ENCODE data around the gene HS3ST4. TPM values are rescaled to one million over a fixed set of nuclear protein-coding genes. Genes with fewer than 3 reads are reported as not detected.

Gene HS3ST4
- total and polyA plus RNA-seq, 2 of the 4 experiments (the other 2 are of a cell fraction): not detected

DNA sequence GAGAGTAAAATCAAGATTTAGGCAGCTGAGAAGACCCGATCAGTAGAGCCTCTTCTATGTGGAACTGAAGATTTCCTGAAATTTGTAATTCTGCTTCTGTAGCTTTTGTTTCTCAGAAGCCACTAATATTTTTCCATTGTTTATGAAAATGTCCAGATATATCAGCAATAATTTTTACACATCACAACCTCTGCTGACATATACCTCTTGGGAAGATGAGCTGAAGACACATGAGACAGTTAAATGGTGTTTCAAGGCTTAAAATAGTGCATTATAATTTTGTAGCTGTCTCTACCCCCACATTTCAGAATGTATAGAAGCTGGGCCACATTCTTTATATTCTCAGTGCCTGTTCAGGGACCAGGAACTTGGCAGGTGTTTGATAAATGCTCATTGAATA lies 320.6 kb downstream of the HS3ST4 start:
- ChIA-PET CTCF (no interaction called here), POLR2A (ENCODE audit: unreplicated experiment) (no interaction called here)
- no peak overlapping the region for H2BK15ac ChIP-seq (ENCODE audit: low read depth, low read length)
- H4K8ac ChIP-seq (ENCODE audit: low read depth in 2 of 2, low read length in 2 of 2): no peak overlapping the region
- no peak overlapping the region for H3K14ac ChIP-seq (replicated peaks; ENCODE audit: low read depth, low read length)
- no peak overlapping the region for H3K4me2 ChIP-seq (ENCODE audit: low read depth, low read length)
- H3K18ac ChIP-seq (ENCODE audit: low read depth, low read length): no peak overlapping the region
- H2AK5ac ChIP-seq (ENCODE audit: low read depth, low read length): no peak overlapping the region
- DNase-seq (no peak), ATAC-seq (ENCODE audit: low read depth) (no peak)
- H2BK120ac ChIP-seq (ENCODE audit: low read depth, low read length): no peak overlapping the region
- H2AK9ac ChIP-seq (replicated peaks; ENCODE audit: low read depth, low read length, poor library complexity): no peak overlapping the region
- no peak overlapping the region for H3K23ac ChIP-seq (ENCODE audit: low read depth, low read length)
- no peak overlapping the region for H2BK5ac ChIP-seq (ENCODE audit: low read depth, low read length, poor library complexity, severe bottlenecking)
- H3K9ac ChIP-seq (ENCODE audit: low read depth, low read length): no peak overlapping the region
- peaks cover 8% of the 10 kb centered on the region for H3K9me3 ChIP-seq (ENCODE audit: control insufficient read depth, insufficient read depth, low read length)
- no peaks in the 10 kb centered on the region for H3K4me1 ChIP-seq (ENCODE audit: control insufficient read depth, insufficient read depth, low read length)
- H3K4ac ChIP-seq (ENCODE audit: low read depth, low read length): no peak overlapping the region
- in situ Hi-C loops (cut with MboI; ENCODE audit: low sequenced_read_pairs) (no loop called here), dilution Hi-C loops (cut with HindIII; ENCODE audit: low sequenced_read_pairs, unreplicated experiment) (no loop called here), intact Hi-C loops (cut with micrococcal nuclease) (no loop called here)
- no peaks in the 10 kb centered on the region for H3K27me3 ChIP-seq (ENCODE audit: control insufficient read depth, insufficient read depth, low read length)
- H3K27ac ChIP-seq (ENCODE audit: insufficient read depth, low read length): no peak overlapping the region
- no peak overlapping the region for H4K5ac ChIP-seq (ENCODE audit: low read depth, low read length)
- no peaks in the 10 kb centered on the region for H3K79me1 ChIP-seq (ENCODE audit: low read depth in 1 of 2, low read length in 2 of 2)
- no peak overlapping the region for H2BK20ac ChIP-seq (ENCODE audit: low read depth, low read length)
- whole genome bisulfite sequencing, 2 experiments (ENCODE audit: extremely low coverage in 2 of 2, insufficient read length in 1 of 2): no CpG with 5 or more reads among the region's 1 CpG
- BruUV-seq (replicated peaks): no TSS peak
- no peak overlapping the region for H4K91ac ChIP-seq (ENCODE audit: insufficient read depth, low read depth, low read length)
- H3K9me1 ChIP-seq (ENCODE audit: insufficient read depth, low read length): no peaks in the 10 kb centered on the region
- TF ChIP-seq RCOR1 (IDR thresholded peaks at IDR 0.05; ENCODE audit: insufficient replicate concordance, low read length) (no peak), MAZ (IDR thresholded peaks at IDR 0.05; ENCODE audit: borderline replicate concordance, low read depth, low read length) (no peak), MAFK (IDR thresholded peaks at IDR 0.05; ENCODE audit: low read depth, low read length) (no peak), CHD1 (IDR thresholded peaks at IDR 0.05; ENCODE audit: low read depth, low read length) (no peak), POLR2A (IDR thresholded peaks at IDR 0.05; ENCODE audit: low read depth, low read length) (no peak), BHLHE40 (IDR thresholded peaks at IDR 0.05; ENCODE audit: low read depth, low read length) (no peak)
- TF ChIP-seq, protein P1, sequence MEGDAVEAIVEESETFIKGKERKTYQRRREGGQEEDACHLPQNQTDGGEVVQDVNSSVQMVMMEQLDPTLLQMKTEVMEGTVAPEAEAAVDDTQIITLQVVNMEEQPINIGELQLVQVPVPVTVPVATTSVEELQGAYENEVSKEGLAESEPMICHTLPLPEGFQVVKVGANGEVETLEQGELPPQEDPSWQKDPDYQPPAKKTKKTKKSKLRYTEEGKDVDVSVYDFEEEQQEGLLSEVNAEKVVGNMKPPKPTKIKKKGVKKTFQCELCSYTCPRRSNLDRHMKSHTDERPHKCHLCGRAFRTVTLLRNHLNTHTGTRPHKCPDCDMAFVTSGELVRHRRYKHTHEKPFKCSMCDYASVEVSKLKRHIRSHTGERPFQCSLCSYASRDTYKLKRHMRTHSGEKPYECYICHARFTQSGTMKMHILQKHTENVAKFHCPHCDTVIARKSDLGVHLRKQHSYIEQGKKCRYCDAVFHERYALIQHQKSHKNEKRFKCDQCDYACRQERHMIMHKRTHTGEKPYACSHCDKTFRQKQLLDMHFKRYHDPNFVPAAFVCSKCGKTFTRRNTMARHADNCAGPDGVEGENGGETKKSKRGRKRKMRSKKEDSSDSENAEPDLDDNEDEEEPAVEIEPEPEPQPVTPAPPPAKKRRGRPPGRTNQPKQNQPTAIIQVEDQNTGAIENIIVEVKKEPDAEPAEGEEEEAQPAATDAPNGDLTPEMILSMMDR (conservative IDR thresholded peaks at IDR 0.05; ENCODE audit: low read depth, low read length): no peak
- TF ChIP-seq, protein P2, sequence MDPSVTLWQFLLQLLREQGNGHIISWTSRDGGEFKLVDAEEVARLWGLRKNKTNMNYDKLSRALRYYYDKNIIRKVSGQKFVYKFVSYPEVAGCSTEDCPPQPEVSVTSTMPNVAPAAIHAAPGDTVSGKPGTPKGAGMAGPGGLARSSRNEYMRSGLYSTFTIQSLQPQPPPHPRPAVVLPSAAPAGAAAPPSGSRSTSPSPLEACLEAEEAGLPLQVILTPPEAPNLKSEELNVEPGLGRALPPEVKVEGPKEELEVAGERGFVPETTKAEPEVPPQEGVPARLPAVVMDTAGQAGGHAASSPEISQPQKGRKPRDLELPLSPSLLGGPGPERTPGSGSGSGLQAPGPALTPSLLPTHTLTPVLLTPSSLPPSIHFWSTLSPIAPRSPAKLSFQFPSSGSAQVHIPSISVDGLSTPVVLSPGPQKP (IDR thresholded peaks at IDR 0.05; ENCODE audit: borderline replicate concordance, low read depth, low read length): no peak
- no peak overlapping the region for H3K56ac ChIP-seq (ENCODE audit: extremely low read depth, insufficient read depth, low read length)
- no peaks in the 10 kb centered on the region for H3K36me3 ChIP-seq (ENCODE audit: control insufficient read depth, insufficient read depth, low read length)
- H2AFZ ChIP-seq (replicated peaks; ENCODE audit: low read length, poor library complexity): no peak overlapping the region
- H3K4me3 ChIP-seq (ENCODE audit: insufficient read depth, low read depth, low read length): no peak overlapping the region
- H4K20me1 ChIP-seq (ENCODE audit: insufficient read depth, low read length): no peaks in the 10 kb centered on the region

Measured in IMR-90 (cell line).